Measurements from ENCODE around the gene EIF5B. TPM values are rescaled to one million over a fixed set of nuclear protein-coding genes. Genes with fewer than 3 reads are reported as not detected.

The EIF5B gene
- polyA plus RNA-seq, 3 donors: 0.58 to 3.2 (median 1.5) TPM

GRCh38 chr2:99389371-99389770 is 52.2 kb downstream of the EIF5B start:
- no peak overlapping the region for H3K9ac ChIP-seq (ENCODE audit: insufficient read depth, low read length, poor library complexity, severe bottlenecking)
- H2AFZ ChIP-seq (ENCODE audit: insufficient read depth, low read depth, low read length, poor library complexity, severe bottlenecking): no peak overlapping the region
- Mint-ChIP-seq H3K36me3 (peaks cover 57 to 75% of the 10 kb centered on the region in 2 donors), H3K4me3 (no peak overlapping the region), H3K4me1 (no peaks in the 10 kb centered on the region), H3K9me3 (no peaks in the 10 kb centered on the region), H3K27me3 (ENCODE audit: low read depth in 3 of 3) (no peaks in the 10 kb centered on the region), H3K27ac (no peak overlapping the region)
- no peaks in the 10 kb centered on the region for H3K27me3 ChIP-seq (ENCODE audit: control insufficient read depth in 2 of 2, insufficient read depth in 2 of 2, low read length in 2 of 2)
- no peak overlapping the region for H3K27ac ChIP-seq (ENCODE audit: low read depth in 1 of 2, low read length in 2 of 2)
- intact Hi-C loops (cut with micrococcal nuclease): no loop called here
- H3K4me3 ChIP-seq (replicated peaks in 1 of 3; ENCODE audit: low read depth in 2 of 3, low read length in 3 of 3): no peak overlapping the region
- H3K9me3 ChIP-seq (replicated peaks in 1 of 2; ENCODE audit: control insufficient read depth in 1 of 2, insufficient read depth in 1 of 2, low read length in 2 of 2): no peaks in the 10 kb centered on the region
- no peak overlapping the region for H3K4me2 ChIP-seq (replicated peaks; ENCODE audit: extremely low read depth, low read length, poor library complexity, severe bottlenecking)
- DNase-seq: no peak
- TF ChIP-seq CTCF (IDR thresholded peaks at IDR 0.05): no peak
- H3K4me1 ChIP-seq (ENCODE audit: control insufficient read depth in 1 of 2, insufficient read depth in 2 of 2, low read length in 2 of 2): no peaks in the 10 kb centered on the region
- no peaks in the 10 kb centered on the region for H4K20me1 ChIP-seq (ENCODE audit: insufficient read depth, low read length)
- no CpG with 5 or more reads among the region's 2 CpGs for WGBS (ENCODE audit: insufficient coverage)
- no peaks in the 10 kb centered on the region for H3K79me2 ChIP-seq (ENCODE audit: insufficient read depth, low read length)
- H3K36me3 ChIP-seq (replicated peaks in 1 of 2; ENCODE audit: control insufficient read depth in 1 of 2, insufficient read depth in 2 of 2, low read length in 2 of 2): peaks cover 52 to 68% of the 10 kb centered on the region in 2 donors

GRCh38 chr2:99389946-99390345 is 52.8 kb downstream of the EIF5B start:
- no peaks in the 10 kb centered on the region for H3K9me3 Mint-ChIP-seq
- no peak overlapping the region for H3K4me3 Mint-ChIP-seq
- Histone ChIP-seq H2AFZ (ENCODE audit: insufficient read depth, low read depth, low read length, poor library complexity, severe bottlenecking) (no peak overlapping the region), H3K4me2 (replicated peaks; ENCODE audit: extremely low read depth, low read length, poor library complexity, severe bottlenecking) (no peak overlapping the region), H3K36me3 (replicated peaks in 1 of 2; ENCODE audit: control insufficient read depth in 1 of 2, insufficient read depth in 2 of 2, low read length in 2 of 2) (peaks cover 54 to 68% of the 10 kb centered on the region in 2 donors), H3K4me1 (ENCODE audit: control insufficient read depth in 1 of 2, insufficient read depth in 2 of 2, low read length in 2 of 2) (no peaks in the 10 kb centered on the region), H4K20me1 (ENCODE audit: insufficient read depth, low read length) (no peaks in the 10 kb centered on the region), H3K9ac (ENCODE audit: insufficient read depth, low read length, poor library complexity, severe bottlenecking) (no peak overlapping the region), H3K27ac (ENCODE audit: low read depth in 1 of 2, low read length in 2 of 2) (no peak overlapping the region), H3K4me3 (replicated peaks in 1 of 3; ENCODE audit: low read depth in 2 of 3, low read length in 3 of 3) (no peak overlapping the region), H3K27me3 (ENCODE audit: control insufficient read depth in 2 of 2, insufficient read depth in 2 of 2, low read length in 2 of 2) (no peaks in the 10 kb centered on the region), H3K79me2 (ENCODE audit: insufficient read depth, low read length) (no peaks in the 10 kb centered on the region), H3K9me3 (replicated peaks in 1 of 2; ENCODE audit: control insufficient read depth in 1 of 2, insufficient read depth in 1 of 2, low read length in 2 of 2) (no peaks in the 10 kb centered on the region)
- intact Hi-C loops (cut with micrococcal nuclease): no loop called here
- DNase-seq: no peak
- H3K27ac Mint-ChIP-seq: peak overlapping the region in 1 of 7 donors; percentile 41
- TF ChIP-seq CTCF (IDR thresholded peaks at IDR 0.05): no peak
- H3K4me1 Mint-ChIP-seq: no peaks in the 10 kb centered on the region
- H3K36me3 Mint-ChIP-seq: peaks cover 57 to 74% of the 10 kb centered on the region in 2 donors
- 100% methylated on average over 1 of the region's 3 CpGs for WGBS (ENCODE audit: insufficient coverage)
- no peaks in the 10 kb centered on the region for H3K27me3 Mint-ChIP-seq (ENCODE audit: low read depth in 3 of 3)

Measured in CD14-positive monocyte (primary cell).